Fibroblast of the aortic adventitia (primary cell): ENCODE results near the gene CDK11B. TPM values are rescaled to one million over a fixed set of nuclear protein-coding genes. Genes with fewer than 3 reads are reported as not detected.

Experiments used
- DNase-seq: peaks from one replicate; pipeline ENCODE4 v3.0.0-alpha.2; 2010; ENCODE audit warnings: low read depth
- H3K4me3 ChIP-seq: 2 replicates; pipeline ENCODE4 v1.5.1; 2011; ENCODE audit warnings: low read depth, mild to moderate bottlenecking, control low read depth, low read length, moderate library complexity
- CTCF ChIP-seq: IDR thresholded peaks from 2 replicates; pipeline ENCODE4 v1.5.1; 2011; ENCODE audit warnings: mild to moderate bottlenecking, low read length, control low read depth, inconsistent platforms; ENCODE audit not compliant: insufficient read depth
- total RNA-seq: library from RNA; depleted of rRNA; stranded (reverse); fragments of >200 nt; gene quantifications from 2 replicates; pipeline ENCODE4 v1.2.3, GENCODE V29; 2012; ENCODE audit warnings: low replicate concordance

Gene CDK11B
- total RNA-seq, 1 donor = 10.5 TPM

- no peak for TF ChIP-seq CTCF
- no peak overlapping the region for H3K4me3 ChIP-seq
- no peak for DNase-seq
These were observed 32.3 kb downstream of the CDK11B start for GRCh38 chr1:1626207-1627141.

- TF ChIP-seq CTCF = no peak
- no peak for DNase-seq
- no peak overlapping the region for H3K4me3 ChIP-seq
These were observed 33.0 kb downstream of the CDK11B start for GRCh38 chr1:1625824-1626206.

DNA sequence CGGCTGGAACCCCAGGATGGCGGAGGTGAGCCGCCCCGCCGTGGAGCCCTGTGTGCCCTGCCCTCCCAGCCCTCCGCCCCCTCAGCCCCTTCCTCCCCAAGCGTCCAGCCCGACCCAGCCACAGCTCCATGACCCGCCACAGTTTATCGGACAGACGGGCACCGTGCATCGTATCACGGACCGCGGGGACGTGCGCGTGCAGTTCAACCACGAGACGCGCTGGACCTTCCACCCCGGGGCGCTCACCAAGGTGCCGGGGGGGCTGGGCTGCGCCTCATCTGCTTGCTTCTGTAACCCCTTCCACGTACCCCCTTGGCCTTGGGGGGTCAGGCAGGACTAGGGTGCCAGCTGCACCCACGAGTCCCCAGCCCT lies 33.4 kb downstream of the CDK11B start:
- no peak for TF ChIP-seq CTCF
- H3K4me3 ChIP-seq = no peak overlapping the region
- no peak for DNase-seq

GRCh38 chr1:1624443-1625403 lies 34.1 kb downstream of the CDK11B start:
- no peak overlapping the region for H3K4me3 ChIP-seq
- DNase-seq = no peak
- TF ChIP-seq CTCF = no peak

GRCh38 chr1:1623631-1624442 lies 35.0 kb downstream of the CDK11B start:
- no peak for TF ChIP-seq CTCF
- no peak overlapping the region for H3K4me3 ChIP-seq
- DNase-seq = no peak

- TF ChIP-seq CTCF = no peak
- no peak overlapping the region for H3K4me3 ChIP-seq
- no peak for DNase-seq
These were observed 35.6 kb downstream of the CDK11B start for GRCh38 chr1:1623181-1623630.
